GM19099 (cell line): ENCODE data around the gene MYO1C.

ENCODE experiments used
- POLR2A ChIP-seq: IDR thresholded peaks from 3 replicates; pipeline ENCODE4 v1.6.1; 2011; ENCODE audit warnings: low read depth; ENCODE audit not compliant: insufficient read length; ENCODE audit errors: extremely low read depth

Gene MYO1C

DNA sequence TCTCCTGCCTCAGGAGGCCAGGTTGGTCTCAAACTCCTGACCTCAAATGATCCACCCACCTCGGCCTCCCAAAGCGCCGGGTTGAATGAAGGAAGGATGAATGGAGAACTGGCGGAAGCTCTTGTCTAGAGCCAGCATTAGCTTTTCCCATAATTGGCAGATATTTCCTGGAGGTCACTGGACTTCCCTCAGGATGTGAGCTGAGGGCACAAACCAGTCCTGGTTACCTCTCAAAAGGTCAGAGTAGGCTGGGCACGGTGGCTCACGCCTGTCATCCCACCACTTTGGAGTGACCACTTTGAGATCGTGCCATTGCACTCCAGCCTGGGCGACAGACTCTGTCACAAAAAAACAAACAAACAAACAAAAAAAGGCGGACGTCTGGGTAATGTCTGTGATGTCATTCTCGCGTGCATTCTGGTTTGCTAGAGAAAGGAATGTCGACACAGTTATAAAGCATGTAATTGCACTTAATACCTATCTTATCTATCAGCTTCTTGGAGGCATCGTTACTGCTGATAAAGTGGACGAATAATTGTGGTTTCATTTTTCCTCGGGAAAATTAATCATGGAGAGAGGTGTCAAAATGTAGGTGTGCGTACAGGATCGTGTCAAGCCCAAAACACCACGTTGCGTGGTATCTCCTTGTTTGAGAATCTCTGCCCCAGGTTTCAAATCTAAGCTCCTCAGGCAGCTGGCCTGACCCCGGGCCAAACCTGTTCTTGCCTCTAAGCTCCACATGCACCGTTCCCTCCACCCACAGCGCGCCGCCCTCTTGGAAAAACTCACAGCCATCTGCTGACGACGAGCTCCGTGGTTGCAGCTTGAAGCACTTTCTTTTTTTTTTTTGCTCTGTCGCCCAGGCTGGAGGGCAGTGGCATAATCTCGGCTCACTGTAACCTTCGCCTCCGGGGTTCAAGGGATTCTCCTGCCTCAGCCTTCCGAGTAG is 30.0 kb downstream of the MYO1C start:
- TF ChIP-seq POLR2A = no peak

DNA sequence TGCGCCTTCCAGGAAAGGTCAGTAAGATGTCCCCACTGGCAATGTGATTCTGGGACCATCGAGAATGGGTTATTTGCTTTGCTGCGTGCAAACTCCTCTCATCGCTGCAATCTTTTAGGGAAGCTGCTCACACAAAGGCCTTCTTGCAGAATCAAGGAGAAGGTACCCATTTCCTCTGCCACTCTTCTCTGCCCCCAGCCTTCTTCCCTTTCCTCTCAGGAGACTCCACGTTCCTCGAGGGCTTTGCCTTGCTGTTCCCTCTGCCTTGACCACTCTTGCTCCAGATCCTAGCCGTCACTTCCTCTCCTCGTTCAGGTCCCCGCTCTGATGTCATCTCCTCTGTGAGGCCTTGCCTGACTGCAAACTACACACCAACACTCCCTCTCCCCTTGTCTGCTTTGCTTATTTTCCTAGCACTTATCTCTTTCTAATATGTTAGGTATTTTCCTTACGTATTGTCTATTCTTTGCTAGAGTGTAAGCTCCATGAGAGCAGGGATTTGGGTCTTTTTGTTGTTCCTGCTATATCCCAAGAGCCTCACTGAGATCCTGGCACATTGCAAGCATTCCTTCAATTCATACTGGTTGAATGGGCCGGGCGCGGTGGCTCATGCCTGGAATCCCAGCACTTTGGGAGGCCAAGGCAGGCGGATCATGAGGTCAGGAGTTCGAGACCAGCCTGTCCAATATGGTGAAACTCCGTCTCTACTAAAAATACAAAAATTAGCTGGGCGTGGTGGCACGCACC is 31.1 kb downstream of the MYO1C start:
- no peak for TF ChIP-seq POLR2A

GRCh38 chr17:1460233-1460632 is 32.3 kb downstream of the MYO1C start:
- TF ChIP-seq POLR2A = no peak

- peak; percentile 90 for TF ChIP-seq POLR2A
Measured at GRCh38 chr17:1455797-1456599, 36.5 kb downstream of the MYO1C start, which contains the start of gene CRK. Gene CRK, minus strand, starts transcription at chr17:1456232. Its CDS starts 115 bp downstream, at chr17:1456117.

GRCh38 chr17:1455291-1455796 is 37.1 kb downstream of the MYO1C start:
- TF ChIP-seq POLR2A = no peak

- TF ChIP-seq POLR2A = no peak
Measured at GRCh38 chr17:1454541-1454940, 37.9 kb downstream of the MYO1C start.

DNA sequence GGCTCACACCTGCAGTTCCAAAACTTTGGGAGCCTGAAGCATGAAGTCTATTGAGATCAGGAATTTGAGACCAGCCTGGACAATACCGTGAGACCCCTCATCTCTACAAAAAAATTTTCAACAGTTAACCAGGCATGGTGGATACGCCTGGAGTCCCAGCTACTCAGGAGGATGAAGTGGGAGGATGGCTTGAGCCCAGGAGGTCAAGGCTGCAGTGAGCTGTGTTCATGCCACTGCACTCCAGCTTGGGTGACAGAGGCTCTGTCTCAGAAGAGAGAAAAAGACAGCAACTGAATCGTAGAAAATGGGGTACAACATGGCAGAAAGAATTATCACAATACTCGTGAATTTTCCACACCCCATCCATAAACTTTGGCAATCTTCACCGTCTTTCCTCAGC is 39.6 kb downstream of the MYO1C start:
- TF ChIP-seq POLR2A = no peak

DNA sequence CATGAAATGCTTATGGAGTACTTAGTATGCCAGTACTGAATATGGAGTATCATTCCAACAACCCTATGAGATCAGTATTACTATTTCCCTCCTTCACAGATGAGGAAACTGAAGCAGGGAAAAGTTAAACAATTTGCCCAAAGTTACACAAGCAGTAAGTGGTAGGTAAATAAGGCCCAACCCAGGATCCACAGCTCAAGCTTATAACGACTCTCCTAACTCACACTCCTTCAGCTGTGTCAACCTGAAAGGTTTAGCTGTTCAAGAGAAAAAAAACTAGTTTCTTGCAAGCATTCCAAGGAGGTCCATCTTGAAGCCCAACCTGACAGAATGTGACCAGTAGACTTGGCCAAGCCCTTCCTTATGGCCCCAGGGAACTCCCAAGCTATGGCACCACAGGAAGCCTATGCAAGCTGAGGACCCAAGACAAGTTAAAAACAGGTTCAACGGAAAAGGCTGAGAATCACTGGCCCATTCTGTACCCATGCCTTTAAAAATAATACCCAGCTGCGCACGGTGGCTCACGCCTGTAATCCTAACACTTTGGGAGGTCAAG is 43.0 kb downstream of the MYO1C start:
- no peak for TF ChIP-seq POLR2A

DNA sequence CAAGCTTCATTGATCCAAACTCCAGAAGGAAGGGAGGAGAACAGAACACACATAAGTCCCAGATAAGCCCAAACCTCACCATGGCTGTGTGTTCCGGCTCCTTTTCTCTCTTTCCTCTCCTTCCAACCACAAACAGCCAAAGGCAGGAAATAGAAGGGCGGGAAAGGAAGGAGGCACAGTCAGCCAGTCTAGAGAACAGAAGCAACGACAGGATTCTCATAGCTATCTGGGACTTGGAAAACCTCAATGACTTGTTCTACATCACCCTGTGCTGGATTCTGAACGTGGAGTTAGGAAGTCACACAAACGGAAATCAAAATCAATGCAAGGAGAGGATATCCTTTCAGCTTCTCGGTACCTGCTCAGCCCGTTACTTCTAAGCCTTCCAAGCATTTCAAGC is 45.4 kb downstream of the MYO1C start:
- TF ChIP-seq POLR2A = no peak

DNA sequence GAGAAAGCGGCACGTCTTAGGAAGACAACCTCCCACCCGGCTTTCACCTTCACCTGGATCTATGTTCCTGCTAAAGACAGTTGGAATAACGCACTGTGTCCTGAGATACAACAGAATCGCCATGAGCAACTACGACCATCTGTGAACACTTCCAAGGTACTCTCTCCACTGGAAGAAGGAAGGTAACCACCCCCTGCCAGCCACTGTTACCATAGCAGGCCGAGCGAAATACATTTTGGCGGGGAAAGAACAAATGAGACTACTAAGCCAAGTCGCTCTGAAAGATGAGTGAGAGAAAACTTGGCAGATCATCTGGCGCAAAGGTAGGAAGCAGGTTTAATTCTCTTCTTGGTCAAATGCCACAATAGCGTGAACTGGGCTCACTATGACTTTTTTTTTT is 46.3 kb downstream of the MYO1C start:
- no peak for TF ChIP-seq POLR2A

GRCh38 chr17:1442187-1442586 is 50.3 kb downstream of the MYO1C start:
- TF ChIP-seq POLR2A = no peak

DNA sequence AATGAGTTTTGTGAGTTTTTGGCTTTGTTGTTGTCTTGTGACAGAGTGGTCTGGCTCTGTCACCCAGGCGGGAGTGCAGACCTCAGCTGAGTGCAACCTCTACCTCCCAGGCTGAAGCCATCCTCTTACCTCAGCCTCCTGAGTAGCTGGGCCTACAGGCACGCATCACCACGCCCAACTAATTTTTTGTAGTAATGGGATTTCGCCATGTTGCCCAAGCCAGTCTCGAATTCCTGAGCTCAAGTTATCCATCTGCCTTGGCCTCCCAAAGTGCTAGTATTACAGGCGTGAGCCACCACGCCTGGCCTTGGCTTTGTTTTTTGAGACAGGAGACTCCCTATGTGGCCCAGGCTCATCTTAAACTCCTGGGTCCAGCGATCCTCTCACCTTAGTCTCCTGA is 51.6 kb downstream of the MYO1C start:
- no peak for TF ChIP-seq POLR2A

DNA sequence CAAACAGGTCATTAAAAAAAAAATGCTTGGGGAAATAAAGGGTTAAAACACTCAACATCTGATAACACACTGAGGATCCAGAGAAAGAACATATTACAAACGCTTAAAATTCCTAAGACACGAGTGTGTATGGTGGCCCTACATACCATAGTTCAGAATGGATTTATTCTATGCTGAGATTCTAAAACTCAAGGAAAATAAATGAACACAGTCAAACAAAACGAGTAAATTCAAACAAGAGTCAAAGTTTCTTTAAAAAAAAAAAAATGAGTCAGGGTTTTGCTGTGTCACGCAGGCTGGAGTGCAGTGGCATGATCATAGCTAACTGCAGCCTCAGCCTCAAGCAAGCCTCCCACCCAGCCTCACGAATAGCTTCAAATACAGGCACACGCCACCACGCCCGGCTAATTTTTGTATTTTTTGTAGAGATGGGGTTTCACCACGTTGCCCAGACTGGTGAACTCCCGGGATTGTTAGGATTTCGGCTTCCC is 53.8 kb downstream of the MYO1C start:
- no peak for TF ChIP-seq POLR2A

DNA sequence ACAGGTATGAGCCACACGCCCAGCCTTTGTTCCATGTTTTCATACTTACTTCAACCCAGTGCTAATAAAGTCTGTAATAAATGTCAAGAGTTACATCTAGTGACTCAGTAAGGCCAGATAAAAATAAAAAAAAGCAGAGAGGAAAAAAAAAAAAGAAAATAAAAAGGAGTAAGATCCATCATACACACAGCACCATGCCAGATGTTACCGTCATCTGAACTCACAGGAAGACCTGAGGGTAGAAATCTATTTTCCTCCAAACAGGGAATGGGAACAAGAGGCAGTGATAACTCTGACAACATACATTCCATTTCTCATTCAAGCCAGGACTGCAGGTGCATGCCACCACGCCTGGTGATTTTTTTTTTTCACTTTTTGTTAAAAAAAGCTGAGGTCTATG is 57.2 kb downstream of the MYO1C start:
- TF ChIP-seq POLR2A = no peak

DNA sequence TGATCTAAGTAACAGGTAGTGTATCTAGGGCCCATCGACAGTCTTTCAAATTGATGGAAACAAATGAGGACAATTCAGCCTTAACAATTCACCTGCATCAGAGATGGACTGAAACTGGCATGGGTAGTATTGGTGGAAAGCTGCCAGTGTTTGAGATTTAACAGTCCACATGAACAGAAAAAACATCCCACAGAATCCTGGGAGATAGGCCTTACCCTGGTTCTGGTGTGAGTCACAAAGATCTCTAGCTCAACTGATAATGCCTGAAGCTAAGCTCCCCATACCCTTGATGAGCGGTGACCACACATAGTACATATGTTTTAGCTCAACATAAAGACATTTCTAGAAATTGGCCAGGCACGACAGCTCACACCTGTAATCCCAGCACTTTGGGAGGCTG is 58.3 kb downstream of the MYO1C start:
- TF ChIP-seq POLR2A = no peak

GRCh38 chr17:1431631-1432104 is 60.8 kb downstream of the MYO1C start:
- TF ChIP-seq POLR2A = no peak
